Calu3 (cell line): Measurements from ENCODE around the gene TMEM116. TPM values are rescaled to one million over a fixed set of nuclear protein-coding genes. Genes with fewer than 3 reads are reported as not detected.

Experiments used
- BruUV-seq: library from RNA; stranded (reverse); fragments of 400-500 nt; replicated peaks from 2 replicates; lab custom pipeline; 2021; lab: Mats Ljungman, UMichigan
- CTCF ChIA-PET: fragments of 300-600 bp; sonication (Branson Sonifier 250); formaldehyde crosslinking; loops from one replicate; lab custom pipeline; 2022; ENCODE audit warnings: antibody characterized with exemption; lab: Charles Lee
- DNase-seq: peaks from one replicate; pipeline ENCODE4 v3.0.0; 2022
- H3K27ac Mint-ChIP-seq: one replicate; pipeline ENCODE4 v1.8.0; 2022; ENCODE audit warnings: mixed read lengths; ENCODE audit not compliant: unreplicated experiment
- H3K27me3 Mint-ChIP-seq: one replicate; pipeline ENCODE4 v1.8.0; 2022; ENCODE audit warnings: mixed read lengths; ENCODE audit not compliant: unreplicated experiment
- H3K36me3 Mint-ChIP-seq: one replicate; pipeline ENCODE4 v1.8.0; 2022; ENCODE audit warnings: mild to moderate bottlenecking, moderate library complexity, mixed read lengths; ENCODE audit not compliant: insufficient read depth, unreplicated experiment
- H3K4me1 Mint-ChIP-seq: one replicate; pipeline ENCODE4 v1.8.0; 2022; ENCODE audit warnings: mild to moderate bottlenecking, low read depth, mixed read lengths; ENCODE audit not compliant: unreplicated experiment
- H3K4me3 Mint-ChIP-seq: one replicate; pipeline ENCODE4 v1.8.0; 2022; ENCODE audit warnings: mild to moderate bottlenecking, low read depth, moderate library complexity, mixed read lengths; ENCODE audit not compliant: unreplicated experiment
- H3K9me3 Mint-ChIP-seq: one replicate; pipeline ENCODE4 v1.8.0; 2022; ENCODE audit warnings: low read depth, mixed read lengths; ENCODE audit not compliant: unreplicated experiment
- CTCF ChIP-seq: fragments of 200-600 bp; IDR thresholded peaks from one replicate; pipeline ENCODE4 v1.8.0; 2022; ENCODE audit warnings: antibody characterized with exemption; ENCODE audit not compliant: unreplicated experiment
- intact Hi-C: fragments of 100-400 bp; cut with micrococcal nuclease; formaldehyde crosslinking; loops from one replicate; pipeline ENCODE4 v1.10.0; 2022; ENCODE audit not compliant: unreplicated experiment
- total RNA-seq: library from RNA; stranded (reverse); gene quantifications from 2 replicates; pipeline ENCODE4 v1.2.3, GENCODE V29; 2022

Gene TMEM116
- total RNA-seq, 1 experiment from 2014 or later = 13.0 TPM

GRCh38 chr12:111894556-111894955 is 118.4 kb downstream of the TMEM116 start:
- Mint-ChIP-seq H3K36me3 (peaks cover 55% of the 10 kb centered on the region), H3K27me3 (no peaks in the 10 kb centered on the region), H3K9me3 (no peaks in the 10 kb centered on the region), H3K4me3 (no peak overlapping the region), H3K27ac (no peak overlapping the region), H3K4me1 (no peaks in the 10 kb centered on the region)
- CTCF ChIA-PET = no interaction called here
- no TSS peak for BruUV-seq
- no peak for TF ChIP-seq CTCF
- intact Hi-C loops = no loop called here
- no peak for DNase-seq

- Mint-ChIP-seq H3K9me3 (no peaks in the 10 kb centered on the region), H3K27ac (no peak overlapping the region), H3K36me3 (peaks cover 59% of the 10 kb centered on the region), H3K4me3 (no peak overlapping the region), H3K27me3 (no peaks in the 10 kb centered on the region), H3K4me1 (no peaks in the 10 kb centered on the region)
- intact Hi-C loops = no loop called here
- CTCF ChIA-PET = no interaction called here
- no TSS peak for BruUV-seq
- no peak for TF ChIP-seq CTCF
- no peak for DNase-seq
These were observed 119.7 kb downstream of the TMEM116 start for GRCh38 chr12:111893287-111893686.

- H3K27me3 Mint-ChIP-seq = no peaks in the 10 kb centered on the region
- CTCF ChIA-PET = no interaction called here
- no peaks in the 10 kb centered on the region for H3K4me1 Mint-ChIP-seq
- H3K36me3 Mint-ChIP-seq = peaks cover 49% of the 10 kb centered on the region
- no peak for DNase-seq
- no peak for TF ChIP-seq CTCF
- no peak overlapping the region for H3K27ac Mint-ChIP-seq
- no TSS peak for BruUV-seq
- no peaks in the 10 kb centered on the region for H3K9me3 Mint-ChIP-seq
- intact Hi-C loops = no loop called here
- no peak overlapping the region for H3K4me3 Mint-ChIP-seq
These were observed 124.8 kb downstream of the TMEM116 start for GRCh38 chr12:111887926-111888745.

GRCh38 chr12:111886662-111887545 is 126.1 kb downstream of the TMEM116 start:
- no peak for TF ChIP-seq CTCF
- Mint-ChIP-seq H3K4me3 (no peak overlapping the region), H3K36me3 (peaks cover 46% of the 10 kb centered on the region), H3K27ac (no peak overlapping the region), H3K9me3 (no peaks in the 10 kb centered on the region), H3K4me1 (no peaks in the 10 kb centered on the region), H3K27me3 (no peaks in the 10 kb centered on the region)
- no TSS peak for BruUV-seq
- CTCF ChIA-PET = no interaction called here
- DNase-seq = no peak
- intact Hi-C loops = no loop called here
